Astrocyte (in vitro differentiated cells and primary cell): ENCODE data around the gene HRH2. TPM values are rescaled to one million over a fixed set of nuclear protein-coding genes. Genes with fewer than 3 reads are reported as not detected.

Experiments
- DNase-seq: peaks from one replicate; pipeline ENCODE4 v3.0.0-alpha.2; 2010; ENCODE audit warnings: low read depth
- FAIRE-seq: peaks from 2 replicates; lab custom pipeline; 2011; peaks lifted over from hg19 to GRCh38; lab: Jason Lieb, UNC
- H2AFZ ChIP-seq: 2 replicates; pipeline ENCODE4 v1.6.0; 2012; ENCODE audit warnings: low read depth, low read length, inconsistent platforms
- H3K27ac ChIP-seq: 2 replicates; pipeline ENCODE4 v1.5.1; 2011; ENCODE audit warnings: low read depth, low read length, inconsistent platforms
- H3K27me3 ChIP-seq: 2 replicates; pipeline ENCODE4 v1.6.0; 2011; ENCODE audit warnings: low read length, inconsistent platforms; ENCODE audit not compliant: insufficient read depth
- H3K36me3 ChIP-seq: 2 replicates; pipeline ENCODE4 v1.5.1; 2011; ENCODE audit warnings: low read length, inconsistent platforms; ENCODE audit not compliant: insufficient read depth
- H3K4me1 ChIP-seq: 2 replicates; pipeline ENCODE4 v1.5.1; 2011; ENCODE audit warnings: low read length, inconsistent platforms; ENCODE audit not compliant: insufficient read depth
- H3K4me2 ChIP-seq: 2 replicates; pipeline ENCODE4 v1.6.0; 2012; ENCODE audit warnings: low read length, inconsistent platforms
- H3K4me3 ChIP-seq: 2 replicates; pipeline ENCODE4 v1.5.1; 2011; ENCODE audit warnings: low read depth, mild to moderate bottlenecking, low read length, inconsistent platforms; ENCODE audit not compliant: insufficient read depth
- H3K79me2 ChIP-seq: 2 replicates; pipeline ENCODE4 v1.6.0; 2012; ENCODE audit warnings: mild to moderate bottlenecking, low read length, inconsistent platforms; ENCODE audit not compliant: insufficient read depth
- H3K9ac ChIP-seq: 2 replicates; pipeline ENCODE4 v1.6.0; 2012; ENCODE audit warnings: mild to moderate bottlenecking, low read length, inconsistent platforms
- H3K9me3 ChIP-seq: 2 replicates; pipeline ENCODE4 v1.5.1; 2012; ENCODE audit warnings: low read depth, mild to moderate bottlenecking, low read length, inconsistent platforms; ENCODE audit not compliant: insufficient read depth
- H4K20me1 ChIP-seq: 2 replicates; pipeline ENCODE4 v1.6.0; 2012; ENCODE audit warnings: low read length, inconsistent platforms; ENCODE audit not compliant: insufficient read depth
- H3K27ac Mint-ChIP-seq: one replicate; pipeline ENCODE4 v1.8.0; 2021; ENCODE audit warnings: mild to moderate bottlenecking, mixed read lengths; ENCODE audit not compliant: unreplicated experiment
- H3K27me3 Mint-ChIP-seq: one replicate; pipeline ENCODE4 v1.8.0; 2021; ENCODE audit warnings: low read depth, mixed read lengths; ENCODE audit not compliant: unreplicated experiment
- H3K36me3 Mint-ChIP-seq: one replicate; pipeline ENCODE4 v1.8.0; 2021; ENCODE audit warnings: low read depth, mixed read lengths; ENCODE audit not compliant: unreplicated experiment
- H3K4me1 Mint-ChIP-seq: one replicate; pipeline ENCODE4 v1.8.0; 2021; ENCODE audit warnings: low read depth, mixed read lengths; ENCODE audit not compliant: unreplicated experiment
- H3K4me3 Mint-ChIP-seq: one replicate; pipeline ENCODE4 v1.8.0; 2021; ENCODE audit warnings: mild to moderate bottlenecking, moderate library complexity, mixed read lengths; ENCODE audit not compliant: unreplicated experiment
- H3K9me3 Mint-ChIP-seq: one replicate; pipeline ENCODE4 v1.8.0; 2021; ENCODE audit warnings: mild to moderate bottlenecking, mixed read lengths; ENCODE audit not compliant: unreplicated experiment
- EZH2 ChIP-seq: IDR thresholded peaks from 2 replicates; pipeline ENCODE4 v1.6.1; 2012; ENCODE audit warnings: mild to moderate bottlenecking, low read length, inconsistent platforms; ENCODE audit not compliant: insufficient read depth
- total RNA-seq: library from RNA; stranded (reverse); gene quantifications from 2 replicates; pipeline ENCODE4 v1.2.1, GENCODE V29; 2021
- TF ChIP-seq, protein P1 (sequence below): IDR thresholded peaks from 2 replicates; pipeline ENCODE4 v1.5.1; 2011; ENCODE audit warnings: low read depth, mild to moderate bottlenecking, inconsistent platforms, low read length, moderate library complexity; ENCODE audit not compliant: insufficient read depth

Gene HRH2
- total RNA-seq, 1 donor from 2014 or later, result 1.9 TPM

DNA sequence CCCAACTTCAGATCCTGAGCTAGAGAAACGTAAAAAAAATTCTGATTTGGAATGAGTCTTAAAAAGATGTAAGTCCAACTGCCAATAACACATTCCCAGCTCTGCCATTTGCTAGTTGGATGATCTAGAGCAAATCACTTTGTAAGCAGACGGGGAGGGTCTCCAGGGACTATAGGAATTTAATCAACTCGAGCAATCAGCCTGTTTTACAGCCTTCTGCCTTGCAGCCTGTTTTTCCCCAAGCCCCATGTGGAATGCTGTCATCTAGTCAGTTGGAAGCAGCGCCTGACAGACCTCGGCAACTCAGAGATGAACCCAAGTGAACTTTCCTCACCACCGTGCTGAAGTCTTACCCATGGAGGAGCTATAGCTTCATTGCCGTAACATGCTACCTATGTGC lies 34.8 kb upstream of the HRH2 start:
- TF ChIP-seq, protein P1, sequence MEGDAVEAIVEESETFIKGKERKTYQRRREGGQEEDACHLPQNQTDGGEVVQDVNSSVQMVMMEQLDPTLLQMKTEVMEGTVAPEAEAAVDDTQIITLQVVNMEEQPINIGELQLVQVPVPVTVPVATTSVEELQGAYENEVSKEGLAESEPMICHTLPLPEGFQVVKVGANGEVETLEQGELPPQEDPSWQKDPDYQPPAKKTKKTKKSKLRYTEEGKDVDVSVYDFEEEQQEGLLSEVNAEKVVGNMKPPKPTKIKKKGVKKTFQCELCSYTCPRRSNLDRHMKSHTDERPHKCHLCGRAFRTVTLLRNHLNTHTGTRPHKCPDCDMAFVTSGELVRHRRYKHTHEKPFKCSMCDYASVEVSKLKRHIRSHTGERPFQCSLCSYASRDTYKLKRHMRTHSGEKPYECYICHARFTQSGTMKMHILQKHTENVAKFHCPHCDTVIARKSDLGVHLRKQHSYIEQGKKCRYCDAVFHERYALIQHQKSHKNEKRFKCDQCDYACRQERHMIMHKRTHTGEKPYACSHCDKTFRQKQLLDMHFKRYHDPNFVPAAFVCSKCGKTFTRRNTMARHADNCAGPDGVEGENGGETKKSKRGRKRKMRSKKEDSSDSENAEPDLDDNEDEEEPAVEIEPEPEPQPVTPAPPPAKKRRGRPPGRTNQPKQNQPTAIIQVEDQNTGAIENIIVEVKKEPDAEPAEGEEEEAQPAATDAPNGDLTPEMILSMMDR, result no peak
- TF ChIP-seq EZH2, result no peak
- no peak overlapping the region for H3K27ac ChIP-seq
- DNase-seq (no peak), FAIRE-seq (no peak)
- H3K4me1 ChIP-seq, result no peaks in the 10 kb centered on the region
- Mint-ChIP-seq H3K36me3 (no peaks in the 10 kb centered on the region), H3K4me3 (no peak overlapping the region), H3K27ac (no peak overlapping the region), H3K27me3 (peaks cover 8% of the 10 kb centered on the region), H3K9me3 (peaks cover 6% of the 10 kb centered on the region), H3K4me1 (no peaks in the 10 kb centered on the region)
- H2AFZ ChIP-seq, result no peak overlapping the region
- no peaks in the 10 kb centered on the region for H4K20me1 ChIP-seq
- no peaks in the 10 kb centered on the region for H3K79me2 ChIP-seq
- H3K36me3 ChIP-seq, result no peaks in the 10 kb centered on the region
- no peaks in the 10 kb centered on the region for H3K27me3 ChIP-seq
- no peak overlapping the region for H3K4me2 ChIP-seq
- no peak overlapping the region for H3K9ac ChIP-seq
- no peak overlapping the region for H3K4me3 ChIP-seq
- H3K9me3 ChIP-seq, result peaks cover 2% of the 10 kb centered on the region

DNA sequence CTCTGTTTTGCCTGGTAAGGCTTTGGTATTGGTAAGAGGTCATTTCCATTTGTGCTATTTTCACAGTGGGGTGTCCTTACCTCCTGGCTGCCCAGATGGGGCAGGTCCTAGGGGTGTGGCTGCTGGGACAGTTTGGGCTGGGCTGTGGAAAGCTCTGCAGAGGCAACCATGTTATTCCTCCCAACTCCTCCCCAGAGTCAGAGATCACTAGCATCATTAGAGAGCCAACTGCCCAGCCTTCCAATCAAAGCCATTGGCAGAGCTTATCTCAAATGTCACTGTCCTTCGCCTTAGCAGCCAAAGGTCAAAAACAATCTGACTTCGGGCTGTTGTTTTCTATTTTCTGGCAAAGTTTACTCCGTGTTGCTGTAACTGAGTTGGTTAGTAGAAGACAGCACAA lies 33.6 kb upstream of the HRH2 start:
- Histone ChIP-seq H4K20me1 (no peaks in the 10 kb centered on the region), H2AFZ (no peak overlapping the region), H3K4me2 (no peak overlapping the region), H3K4me1 (no peaks in the 10 kb centered on the region), H3K9ac (no peak overlapping the region), H3K79me2 (no peaks in the 10 kb centered on the region), H3K9me3 (peaks cover 2% of the 10 kb centered on the region), H3K4me3 (no peak overlapping the region), H3K27ac (no peak overlapping the region), H3K36me3 (no peaks in the 10 kb centered on the region), H3K27me3 (no peaks in the 10 kb centered on the region)
- Mint-ChIP-seq H3K4me3 (no peak overlapping the region), H3K4me1 (no peaks in the 10 kb centered on the region), H3K27me3 (peaks cover 8% of the 10 kb centered on the region), H3K27ac (peak overlapping the region; percentile 36), H3K9me3 (peaks cover 6% of the 10 kb centered on the region), H3K36me3 (no peaks in the 10 kb centered on the region)
- DNase-seq, result no peak
- TF ChIP-seq, protein P1, result no peak
- TF ChIP-seq EZH2, result no peak
- no peak for FAIRE-seq

GRCh38 chr5:175627005-175627404 lies 30.9 kb upstream of the HRH2 start:
- no peak overlapping the region for H3K9ac ChIP-seq
- Mint-ChIP-seq H3K36me3 (no peaks in the 10 kb centered on the region), H3K4me1 (no peaks in the 10 kb centered on the region), H3K27me3 (peaks cover 15% of the 10 kb centered on the region), H3K4me3 (no peak overlapping the region), H3K9me3 (peaks cover 7% of the 10 kb centered on the region), H3K27ac (no peak overlapping the region)
- no peak for FAIRE-seq
- H3K4me1 ChIP-seq, result no peaks in the 10 kb centered on the region
- H2AFZ ChIP-seq, result no peak overlapping the region
- no peaks in the 10 kb centered on the region for H4K20me1 ChIP-seq
- no peaks in the 10 kb centered on the region for H3K27me3 ChIP-seq
- no peaks in the 10 kb centered on the region for H3K9me3 ChIP-seq
- no peak overlapping the region for H3K4me2 ChIP-seq
- H3K4me3 ChIP-seq, result no peak overlapping the region
- DNase-seq, result no peak
- H3K27ac ChIP-seq, result no peak overlapping the region
- H3K36me3 ChIP-seq, result no peaks in the 10 kb centered on the region
- H3K79me2 ChIP-seq, result no peaks in the 10 kb centered on the region
- no peak for TF ChIP-seq EZH2
- TF ChIP-seq, protein P1, result no peak
